B cell (primary cell): ENCODE data around the gene MDK.

Experiments
- EZH2 ChIP-seq: IDR thresholded peaks from 2 replicates; pipeline ENCODE4 v1.6.1; 2012; ENCODE audit warnings: borderline replicate concordance, low read depth, mild to moderate bottlenecking, moderate library complexity, low read length; ENCODE audit not compliant: insufficient read depth, poor library complexity, severe bottlenecking
- TF ChIP-seq, protein P1 (sequence below): fragments of 200-600 bp; IDR thresholded peaks from one replicate; pipeline ENCODE4 v1.8.0; 2022; ENCODE audit warnings: antibody characterized with exemption, mild to moderate bottlenecking

DNA sequence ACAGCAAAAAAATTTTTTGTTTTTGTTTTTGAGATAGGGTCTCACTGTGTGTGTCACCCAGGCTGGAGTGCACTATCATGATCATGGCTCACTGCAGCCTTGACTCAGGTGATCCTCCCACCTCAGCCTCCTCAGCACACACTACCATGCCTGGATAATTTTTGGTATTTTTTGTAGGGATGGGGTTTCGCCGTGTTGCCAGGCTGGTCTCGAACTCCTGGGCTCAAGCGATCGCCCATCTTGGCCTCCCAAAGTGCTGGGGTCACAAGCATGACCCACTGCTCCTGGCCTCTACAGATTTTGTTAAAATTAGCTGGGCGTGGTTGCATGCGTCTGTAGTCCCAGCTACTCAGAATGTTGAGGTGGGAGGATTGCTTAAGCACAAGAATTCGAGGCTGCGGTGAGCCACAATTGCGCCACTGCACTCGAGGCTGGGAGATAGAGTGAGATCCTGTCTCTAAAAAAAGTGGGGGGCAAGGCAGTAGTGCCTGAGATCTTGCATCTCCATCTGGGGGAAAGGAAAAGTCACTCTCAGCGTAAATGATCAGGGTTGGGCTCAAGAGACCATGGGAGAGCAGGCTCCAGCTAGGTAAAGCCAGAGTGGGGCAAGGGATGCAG lies 44.8 kb upstream of the MDK start:
- TF ChIP-seq, protein P1, sequence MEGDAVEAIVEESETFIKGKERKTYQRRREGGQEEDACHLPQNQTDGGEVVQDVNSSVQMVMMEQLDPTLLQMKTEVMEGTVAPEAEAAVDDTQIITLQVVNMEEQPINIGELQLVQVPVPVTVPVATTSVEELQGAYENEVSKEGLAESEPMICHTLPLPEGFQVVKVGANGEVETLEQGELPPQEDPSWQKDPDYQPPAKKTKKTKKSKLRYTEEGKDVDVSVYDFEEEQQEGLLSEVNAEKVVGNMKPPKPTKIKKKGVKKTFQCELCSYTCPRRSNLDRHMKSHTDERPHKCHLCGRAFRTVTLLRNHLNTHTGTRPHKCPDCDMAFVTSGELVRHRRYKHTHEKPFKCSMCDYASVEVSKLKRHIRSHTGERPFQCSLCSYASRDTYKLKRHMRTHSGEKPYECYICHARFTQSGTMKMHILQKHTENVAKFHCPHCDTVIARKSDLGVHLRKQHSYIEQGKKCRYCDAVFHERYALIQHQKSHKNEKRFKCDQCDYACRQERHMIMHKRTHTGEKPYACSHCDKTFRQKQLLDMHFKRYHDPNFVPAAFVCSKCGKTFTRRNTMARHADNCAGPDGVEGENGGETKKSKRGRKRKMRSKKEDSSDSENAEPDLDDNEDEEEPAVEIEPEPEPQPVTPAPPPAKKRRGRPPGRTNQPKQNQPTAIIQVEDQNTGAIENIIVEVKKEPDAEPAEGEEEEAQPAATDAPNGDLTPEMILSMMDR, result no peak
- no peak for TF ChIP-seq EZH2
